CD8-positive, alpha-beta memory T cell (primary cell): ENCODE measurements around the gene A4GNT. TPM values are rescaled to one million over a fixed set of nuclear protein-coding genes. Genes with fewer than 3 reads are reported as not detected.

Source experiments
- CTCF ChIA-PET: fragments of 350-600 bp; sonication (Branson Sonifier 250); formaldehyde crosslinking; loops from one replicate; lab custom pipeline; 2021; ENCODE audit warnings: antibody characterized with exemption; lab: Charles Lee
- POLR2A ChIA-PET: fragments of 350-600 bp; sonication (Branson Sonifier 250); formaldehyde crosslinking; loops from one replicate; lab custom pipeline; 2021; ENCODE audit warnings: antibody characterized with exemption; lab: Charles Lee
- DNase-seq, 5 donors: peaks; one replicate each; pipeline versions ENCODE4 v3.0.0 to v3.0.0-alpha.2; 2020 to 2022; ENCODE audit warnings: mixed read lengths in 1 of 5
- H3K27ac ChIP-seq: one replicate; pipeline ENCODE4 v1.7.0; 2013; ENCODE audit warnings: low read depth, mild to moderate bottlenecking, low read length, moderate library complexity
- H3K27me3 ChIP-seq: 2 replicates; pipeline ENCODE4 v1.7.0; 2013; ENCODE audit warnings: low read length, mild to moderate bottlenecking; ENCODE audit not compliant: insufficient read depth, poor library complexity, severe bottlenecking
- H3K36me3 ChIP-seq: 2 replicates; pipeline ENCODE4 v1.7.0; 2013; ENCODE audit warnings: mild to moderate bottlenecking, low read length, moderate library complexity; ENCODE audit not compliant: insufficient read depth
- H3K4me1 ChIP-seq: 2 replicates; pipeline ENCODE4 v1.7.0; 2013; ENCODE audit warnings: mild to moderate bottlenecking, low read length, moderate library complexity; ENCODE audit not compliant: insufficient read depth
- H3K4me3 ChIP-seq: 2 replicates; pipeline ENCODE4 v1.7.0; 2013; ENCODE audit warnings: mild to moderate bottlenecking, low read length
- H3K9me3 ChIP-seq: 2 replicates; pipeline ENCODE4 v1.7.0; 2013; ENCODE audit warnings: mild to moderate bottlenecking, low read length
- H3K27ac Mint-ChIP-seq, 8 donors: one replicate each; pipeline ENCODE4 v1.8.0; 2020 to 2021; ENCODE audit warnings: mixed read lengths in 8 of 8, mild to moderate bottlenecking in 6 of 8, inconsistent platforms in 3 of 8, moderate library complexity in 3 of 8
- H3K27me3 Mint-ChIP-seq, 2 donors: one replicate each; pipeline ENCODE4 v1.8.0; 2020 to 2021; ENCODE audit warnings: mixed read lengths in 2 of 2, mild to moderate bottlenecking in 1 of 2, moderate library complexity in 1 of 2
- H3K36me3 Mint-ChIP-seq, 3 donors: one replicate each; pipeline ENCODE4 v1.8.0; 2020 to 2021; ENCODE audit warnings: mixed read lengths in 3 of 3, inconsistent platforms in 1 of 3, mild to moderate bottlenecking in 1 of 3
- H3K4me1 Mint-ChIP-seq, 3 donors: one replicate each; pipeline ENCODE4 v1.8.0; 2020 to 2021; ENCODE audit warnings: mixed read lengths in 3 of 3, inconsistent platforms in 1 of 3, mild to moderate bottlenecking in 1 of 3
- H3K4me3 Mint-ChIP-seq, 7 donors: one replicate each; pipeline ENCODE4 v1.8.0; 2020 to 2021; ENCODE audit warnings: mixed read lengths in 7 of 7, mild to moderate bottlenecking in 6 of 7, moderate library complexity in 4 of 7, inconsistent platforms in 2 of 7
- H3K9me3 Mint-ChIP-seq, 5 donors: one replicate each; pipeline ENCODE4 v1.8.0; 2020 to 2022; ENCODE audit warnings: mixed read lengths in 5 of 5, mild to moderate bottlenecking in 3 of 5, moderate library complexity in 2 of 5, inconsistent platforms in 1 of 5
- polyA plus RNA-seq: library from polyadenylated mRNA; unstranded; fragments of 300-500 nt; fragmentation: Illumina TruSeq; gene quantifications from one replicate; pipeline ENCODE4 v1.2.3, GENCODE V29; 2021
- total RNA-seq, 2 experiments: library from RNA; stranded (reverse); gene quantifications; one replicate each; pipeline ENCODE4 v1.2.3, GENCODE V29; 2021

The A4GNT gene
- total and polyA plus RNA-seq, 3 experiments from 2014 or later: not detected

DNA sequence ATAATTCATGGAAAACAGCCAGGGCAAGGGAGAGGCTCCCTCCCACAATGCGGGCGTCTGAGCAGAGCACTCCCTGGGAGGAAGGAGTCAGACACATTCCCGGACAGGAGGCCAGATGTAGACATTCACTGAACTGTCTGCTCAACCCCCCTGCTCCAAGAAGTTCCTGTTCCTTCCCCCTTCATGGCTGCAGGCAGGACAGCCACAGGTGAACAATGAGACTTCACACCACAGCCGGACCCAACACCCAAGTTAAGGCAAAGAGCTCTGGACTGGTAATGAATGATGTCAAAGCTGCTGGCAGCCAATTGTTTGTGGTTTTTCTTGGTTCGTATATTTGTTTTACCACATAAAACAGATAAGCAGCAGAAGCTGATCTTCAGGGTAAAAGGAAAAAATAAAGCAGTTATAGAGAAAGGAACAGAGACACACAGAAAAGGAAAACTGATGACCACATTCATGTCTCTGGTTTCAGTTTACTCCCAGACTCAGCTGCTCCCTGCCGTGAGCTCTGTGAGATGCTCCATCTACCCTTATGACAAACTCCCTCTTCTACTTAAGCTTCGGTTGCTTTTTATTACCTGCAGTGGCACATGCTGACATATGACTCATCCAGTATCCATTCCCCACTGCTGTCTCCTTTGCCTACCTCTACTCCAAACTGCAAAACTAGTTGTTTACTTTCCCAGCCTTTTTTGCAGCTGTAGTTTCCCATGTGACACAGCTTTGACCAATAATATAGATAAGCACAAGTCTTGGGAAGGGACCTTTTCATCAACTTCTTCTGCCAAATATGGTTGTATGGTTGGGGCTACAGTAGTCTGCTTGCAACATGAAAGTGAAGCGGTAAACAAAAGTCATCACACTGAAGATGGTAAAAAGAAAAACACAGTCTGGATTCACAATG is 49.9 kb downstream of the A4GNT start:
- Histone ChIP-seq H3K4me3 (no peak overlapping the region), H3K4me1 (no peaks in the 10 kb centered on the region), H3K27me3 (no peaks in the 10 kb centered on the region), H3K36me3 (no peaks in the 10 kb centered on the region), H3K27ac (no peak overlapping the region), H3K9me3 (no peaks in the 10 kb centered on the region)
- CTCF ChIA-PET: interaction anchor here (0.7 to 0.9 kb wide), 2 partner anchors 16 to 36 kb away, joined by 3 read pairs; no protein-coding TSS in a partner anchor
- Mint-ChIP-seq H3K27ac (peak overlapping the region in 4 of 8 donors; percentile 2 to 74 (median 43)), H3K9me3 (no peaks in the 10 kb centered on the region), H3K27me3 (peaks cover 6 to 9% of the 10 kb centered on the region in 2 donors), H3K36me3 (no peaks in the 10 kb centered on the region), H3K4me3 (peak overlapping the region in 6 of 7 donors; percentile 21 to 57 (median 43)), H3K4me1 (peaks cover 14 to 25% (median 24%) of the 10 kb centered on the region in 3 donors)
- POLR2A ChIA-PET: interaction anchor here (0.6 kb wide), 1 partner anchor 17 kb away, joined by 3 read pairs; no protein-coding TSS in a partner anchor
- peak in 1 of 5 donors; percentile 14 for DNase-seq

DNA sequence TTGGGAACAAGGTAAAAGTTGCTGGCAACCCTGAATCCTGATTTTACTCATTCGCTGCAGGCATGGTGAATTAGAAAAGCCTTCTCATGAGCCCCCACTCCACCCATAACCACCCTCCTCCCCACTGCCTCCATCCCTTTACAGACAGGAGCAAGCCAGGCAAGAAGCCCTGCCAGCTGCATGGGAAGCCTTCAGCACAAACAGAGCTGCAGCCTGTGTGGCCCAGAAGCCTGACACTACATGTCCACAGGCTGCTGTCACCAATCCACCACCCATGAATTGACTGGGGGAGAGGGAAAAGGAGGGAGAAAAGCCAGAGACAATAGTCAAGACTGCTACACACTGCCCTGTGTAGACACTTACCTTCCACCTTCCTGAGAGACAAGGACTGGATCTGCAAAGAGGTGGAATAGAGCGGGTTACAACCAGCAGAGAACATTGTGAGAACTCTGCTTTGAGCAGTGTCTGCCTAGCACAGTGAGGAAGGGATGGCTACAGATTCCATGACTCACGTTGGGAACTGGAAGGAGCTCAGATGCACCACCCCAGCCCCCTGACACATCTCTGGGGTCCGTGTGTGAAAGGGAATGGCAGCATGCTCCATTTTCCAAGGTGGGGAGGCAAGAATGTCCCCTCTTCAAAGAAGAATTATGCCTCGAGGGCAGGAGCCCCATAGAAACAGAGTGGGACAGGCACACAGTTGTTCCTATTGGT is 50.7 kb downstream of the A4GNT start:
- Histone ChIP-seq H3K36me3 (no peaks in the 10 kb centered on the region), H3K27ac (no peak overlapping the region), H3K9me3 (no peaks in the 10 kb centered on the region), H3K4me1 (no peaks in the 10 kb centered on the region), H3K4me3 (no peak overlapping the region), H3K27me3 (no peaks in the 10 kb centered on the region)
- Mint-ChIP-seq H3K4me3 (peak overlapping the region in 4 of 7 donors; percentile 34 to 57 (median 46)), H3K4me1 (peaks cover 14 to 25% (median 24%) of the 10 kb centered on the region in 3 donors), H3K36me3 (no peaks in the 10 kb centered on the region), H3K27me3 (peaks cover 3 to 6% of the 10 kb centered on the region in 2 donors), H3K27ac (peak overlapping the region in 2 of 8 donors; percentile 23 to 53), H3K9me3 (no peaks in the 10 kb centered on the region)
- CTCF ChIA-PET: interaction anchor here (0.7 to 1.7 kb wide), 2 partner anchors 12 to 37 kb away, joined by 3 to 4 read pairs; no protein-coding TSS in a partner anchor
- no peak for DNase-seq
- POLR2A ChIA-PET: interaction anchor here (0.6 kb wide), 1 partner anchor 18 kb away, joined by 3 read pairs; no protein-coding TSS in a partner anchor

DNA sequence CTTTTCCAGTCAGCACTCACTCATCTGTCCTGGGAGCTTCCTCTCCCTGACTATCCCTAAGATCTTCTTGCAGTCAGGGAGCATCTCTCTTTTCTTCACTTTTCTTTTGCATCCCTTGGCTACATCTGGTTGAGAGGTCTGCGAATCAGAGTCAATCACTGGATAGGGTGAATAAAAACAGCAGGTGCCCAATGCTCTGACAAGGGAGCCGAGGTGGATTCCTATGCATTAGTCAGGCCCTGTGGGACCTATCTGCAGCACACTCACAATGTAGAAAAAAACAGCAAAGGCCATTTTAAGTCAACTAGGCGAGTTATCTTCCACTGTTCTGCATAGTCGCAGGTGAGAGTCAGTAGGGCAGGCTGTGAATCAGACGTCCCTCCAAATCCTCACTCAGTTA is 52.3 kb downstream of the A4GNT start:
- H3K27ac Mint-ChIP-seq: no peak overlapping the region
- no peak overlapping the region for H3K4me3 Mint-ChIP-seq
- Histone ChIP-seq H3K9me3 (no peaks in the 10 kb centered on the region), H3K4me1 (no peaks in the 10 kb centered on the region), H3K27ac (no peak overlapping the region), H3K4me3 (no peak overlapping the region), H3K27me3 (no peaks in the 10 kb centered on the region), H3K36me3 (no peaks in the 10 kb centered on the region)
- peaks cover 14 to 25% (median 24%) of the 10 kb centered on the region in 3 donors for H3K4me1 Mint-ChIP-seq
- DNase-seq: no peak
- no peaks in the 10 kb centered on the region for H3K36me3 Mint-ChIP-seq
- peaks cover 5 to 11% of the 10 kb centered on the region in 2 donors for H3K27me3 Mint-ChIP-seq
- ChIA-PET CTCF (interaction anchor here (1.7 kb wide), 1 partner anchor 10 kb away, joined by 4 read pairs; no protein-coding TSS in a partner anchor), POLR2A (no interaction called here)
- H3K9me3 Mint-ChIP-seq: no peaks in the 10 kb centered on the region

GRCh38 chr3:138078901-138079344 is 53.3 kb downstream of the A4GNT start:
- DNase-seq: no peak
- Mint-ChIP-seq H3K27me3 (peaks cover 4 to 11% of the 10 kb centered on the region in 2 donors), H3K27ac (no peak overlapping the region), H3K4me1 (peaks cover 14 to 25% (median 24%) of the 10 kb centered on the region in 3 donors), H3K4me3 (no peak overlapping the region), H3K36me3 (no peaks in the 10 kb centered on the region), H3K9me3 (no peaks in the 10 kb centered on the region)
- Histone ChIP-seq H3K27me3 (no peaks in the 10 kb centered on the region), H3K27ac (no peak overlapping the region), H3K36me3 (no peaks in the 10 kb centered on the region), H3K9me3 (no peaks in the 10 kb centered on the region), H3K4me1 (no peaks in the 10 kb centered on the region), H3K4me3 (no peak overlapping the region)
- CTCF ChIA-PET: interaction anchor here (0.9 kb wide), 1 partner anchor 12 kb away, joined by 3 read pairs; no protein-coding TSS in a partner anchor
- POLR2A ChIA-PET: no interaction called here

- no peaks in the 10 kb centered on the region for H3K36me3 Mint-ChIP-seq
- Histone ChIP-seq H3K4me3 (no peak overlapping the region), H3K27ac (no peak overlapping the region), H3K27me3 (no peaks in the 10 kb centered on the region), H3K4me1 (no peaks in the 10 kb centered on the region), H3K36me3 (no peaks in the 10 kb centered on the region), H3K9me3 (no peaks in the 10 kb centered on the region)
- H3K27me3 Mint-ChIP-seq: peaks cover 2 to 15% of the 10 kb centered on the region in 2 donors
- H3K27ac Mint-ChIP-seq: peak overlapping the region in 1 of 8 donors; percentile 6
- no peaks in the 10 kb centered on the region for H3K9me3 Mint-ChIP-seq
- POLR2A ChIA-PET: no interaction called here
- CTCF ChIA-PET: interaction anchor here (0.9 kb wide), 1 partner anchor 11 kb away, joined by 3 read pairs; no protein-coding TSS in a partner anchor
- H3K4me3 Mint-ChIP-seq: no peak overlapping the region
- H3K4me1 Mint-ChIP-seq: peaks cover 12 to 19% (median 17%) of the 10 kb centered on the region in 3 donors
- no peak for DNase-seq
Observed at GRCh38 chr3:138078096-138078495, 54.1 kb downstream of the A4GNT start.

Other genes with a start within 250 kb of the A4GNT start
- gene CLDN18, start 122.2 kb downstream of the A4GNT start, total RNA-seq: not detected
- not detected for gene CLDN18, start 122.2 kb downstream of the A4GNT start, polyA plus RNA-seq
- gene DZIP1L, start 16.8 kb downstream of the A4GNT start, total RNA-seq: under 1 TPM in 1 of 2 experiments, not detected in 1; 0.20 TPM
- gene DZIP1L, start 16.8 kb downstream of the A4GNT start, polyA plus RNA-seq: not detected
- gene DBR1, start 42.5 kb upstream of the A4GNT start, total RNA-seq: 10 to 100 TPM; 25.6 to 29.0 TPM
- gene DBR1, start 42.5 kb upstream of the A4GNT start, polyA plus RNA-seq: 15.0 TPM
- gene ARMC8, start 54.9 kb upstream of the A4GNT start, total RNA-seq: 10 to 100 TPM; 43.6 to 47.7 TPM
- gene ARMC8, start 54.9 kb upstream of the A4GNT start, polyA plus RNA-seq: 54.4 TPM
- not detected for gene NME9, start 197.5 kb upstream of the A4GNT start, total RNA-seq
- 0.44 TPM for gene NME9, start 197.5 kb upstream of the A4GNT start, polyA plus RNA-seq
- under 1 TPM; 0.28 to 0.38 TPM for gene MRAS, start 216.2 kb upstream of the A4GNT start, total RNA-seq
- 0.38 TPM for gene MRAS, start 216.2 kb upstream of the A4GNT start, polyA plus RNA-seq